ENCODE measurements around the gene FXYD5.

The FXYD5 gene

DNA sequence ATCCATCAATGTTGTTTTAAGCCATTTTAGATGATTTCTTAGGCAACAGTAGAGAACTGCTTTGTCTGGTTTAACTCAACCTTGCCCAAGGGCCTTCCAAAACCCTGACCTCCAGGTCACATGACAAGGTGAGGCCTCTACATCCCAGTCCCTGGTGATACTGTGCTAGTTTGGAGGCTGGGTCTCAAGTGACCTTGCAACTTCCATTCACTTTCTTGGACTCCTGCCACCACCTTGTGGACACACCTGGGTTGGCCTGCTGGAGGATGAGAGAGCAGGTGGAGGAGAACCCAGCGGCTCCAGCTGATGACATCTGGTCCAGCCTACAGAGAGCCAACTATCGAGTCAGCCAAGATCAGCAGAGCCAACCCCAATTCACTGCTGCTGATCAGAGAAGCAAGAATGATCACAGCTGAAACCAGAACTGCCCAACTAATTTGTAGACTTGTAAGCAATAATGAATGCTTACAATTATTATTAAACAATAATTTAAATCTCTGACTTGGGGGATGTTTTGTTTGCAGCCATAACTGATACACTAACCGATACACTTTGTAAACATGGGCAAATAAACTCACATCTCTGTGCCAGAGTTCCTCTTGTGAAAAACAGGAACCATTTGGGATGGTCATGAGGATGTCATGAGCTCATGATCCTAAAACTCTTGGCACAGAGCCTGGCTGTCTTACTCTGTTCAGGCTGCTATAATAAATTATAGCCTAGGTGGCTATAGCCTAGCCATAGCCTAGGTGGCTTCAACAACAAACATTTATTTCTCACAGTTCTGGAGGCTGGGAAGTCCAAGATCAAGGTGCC is 62.5 kb downstream of the FXYD5 start:
- DNase-seq, result peak; percentile 52

DNA sequence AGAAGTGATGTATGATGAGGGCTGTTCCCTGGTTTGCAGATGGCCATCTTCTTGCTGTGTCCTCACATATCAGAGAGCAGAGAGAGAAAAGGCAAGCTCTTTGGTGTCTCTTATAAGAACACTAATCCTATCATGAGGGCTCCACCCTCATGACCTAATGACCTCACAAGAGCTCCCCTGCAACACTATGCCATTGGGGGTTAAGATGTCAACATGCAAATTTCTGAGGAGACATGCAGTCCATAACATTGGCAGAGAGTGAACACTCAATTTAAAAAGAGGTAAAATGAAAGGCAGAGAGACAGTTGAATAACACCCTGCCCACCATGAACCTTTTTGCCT is 63.1 kb downstream of the FXYD5 start:
- DNase-seq, result peak; percentile 14

DNA sequence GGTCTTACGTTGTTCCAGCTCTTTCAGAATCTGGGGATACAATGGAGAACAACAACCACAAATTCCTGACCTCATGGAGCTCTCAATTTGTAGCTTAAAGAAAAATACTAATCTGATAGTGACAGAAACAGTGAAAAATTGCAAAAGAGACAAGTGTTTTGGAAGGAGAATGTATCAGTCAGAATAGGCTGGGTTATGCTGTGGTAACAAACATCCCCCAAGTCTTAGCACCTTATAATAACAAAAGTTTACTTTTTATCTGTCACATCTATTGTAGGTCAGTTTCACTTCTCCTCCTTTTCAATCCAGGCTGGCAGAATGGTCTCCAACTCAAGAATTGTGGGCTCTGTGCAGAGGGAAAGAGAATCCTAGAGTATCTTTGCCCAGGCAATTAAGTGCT is 64.5 kb downstream of the FXYD5 start:
- DNase-seq, result no peak

All from islet precursor cell (in vitro differentiated cells).